SK-N-SH treated with all-trans-retinoic acid at 6 μM for 48 hours (cell line): ENCODE data around the gene CAMKMT.

Source experiments
- ZNF565 ChIP-seq: fragments of 450-650 bp; formaldehyde crosslinking; conservative IDR thresholded peaks from 2 replicates; pipeline ENCODE4 v1.5.0; 2020; ENCODE audit warnings: low read depth, mild to moderate bottlenecking, moderate library complexity
- TF ChIP-seq, protein P1 (sequence below): fragments of 250-450 bp; sonication (Bioruptor Pico); IDR thresholded peaks from 2 replicates; pipeline ENCODE4 v1.8.0; 2020; ENCODE audit warnings: mild to moderate bottlenecking, moderate library complexity, borderline replicate concordance

DNA sequence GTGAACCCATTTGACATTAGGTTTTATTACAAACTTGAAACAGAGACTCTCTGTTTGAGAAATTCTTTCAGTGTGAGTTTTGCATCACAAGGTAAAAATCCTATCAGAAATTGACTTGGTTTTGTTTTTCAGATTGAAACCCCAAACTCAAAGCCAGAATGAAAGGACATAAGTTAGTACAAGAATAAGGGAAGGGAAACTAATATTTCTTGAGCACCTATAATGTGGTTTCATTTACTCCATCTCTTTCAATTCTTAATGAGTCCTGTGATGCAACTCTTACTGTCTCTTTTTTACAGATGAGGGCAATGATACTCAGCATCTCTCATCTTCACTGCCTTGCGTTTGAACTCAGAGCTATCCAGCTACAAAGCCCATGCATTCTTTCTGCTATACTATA lies 369.8 kb downstream of the CAMKMT start:
- TF ChIP-seq, protein P1, sequence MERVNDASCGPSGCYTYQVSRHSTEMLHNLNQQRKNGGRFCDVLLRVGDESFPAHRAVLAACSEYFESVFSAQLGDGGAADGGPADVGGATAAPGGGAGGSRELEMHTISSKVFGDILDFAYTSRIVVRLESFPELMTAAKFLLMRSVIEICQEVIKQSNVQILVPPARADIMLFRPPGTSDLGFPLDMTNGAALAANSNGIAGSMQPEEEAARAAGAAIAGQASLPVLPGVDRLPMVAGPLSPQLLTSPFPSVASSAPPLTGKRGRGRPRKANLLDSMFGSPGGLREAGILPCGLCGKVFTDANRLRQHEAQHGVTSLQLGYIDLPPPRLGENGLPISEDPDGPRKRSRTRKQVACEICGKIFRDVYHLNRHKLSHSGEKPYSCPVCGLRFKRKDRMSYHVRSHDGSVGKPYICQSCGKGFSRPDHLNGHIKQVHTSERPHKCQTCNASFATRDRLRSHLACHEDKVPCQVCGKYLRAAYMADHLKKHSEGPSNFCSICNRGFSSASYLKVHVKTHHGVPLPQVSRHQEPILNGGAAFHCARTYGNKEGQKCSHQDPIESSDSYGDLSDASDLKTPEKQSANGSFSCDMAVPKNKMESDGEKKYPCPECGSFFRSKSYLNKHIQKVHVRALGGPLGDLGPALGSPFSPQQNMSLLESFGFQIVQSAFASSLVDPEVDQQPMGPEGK: no peak
- TF ChIP-seq ZNF565 (CRISPR knock-in tag): no peak
